ENCODE measurements around the gene RERG. TPM values are rescaled to one million over a fixed set of nuclear protein-coding genes. Genes with fewer than 3 reads are reported as not detected.
A peak's percentile ranks its signal among the peaks of the same experiment; 100 is the strongest.

Gene RERG
- total RNA-seq, 4 donors from 2014 or later, result 4.3 to 6.5 (median 5.8) TPM

DNA sequence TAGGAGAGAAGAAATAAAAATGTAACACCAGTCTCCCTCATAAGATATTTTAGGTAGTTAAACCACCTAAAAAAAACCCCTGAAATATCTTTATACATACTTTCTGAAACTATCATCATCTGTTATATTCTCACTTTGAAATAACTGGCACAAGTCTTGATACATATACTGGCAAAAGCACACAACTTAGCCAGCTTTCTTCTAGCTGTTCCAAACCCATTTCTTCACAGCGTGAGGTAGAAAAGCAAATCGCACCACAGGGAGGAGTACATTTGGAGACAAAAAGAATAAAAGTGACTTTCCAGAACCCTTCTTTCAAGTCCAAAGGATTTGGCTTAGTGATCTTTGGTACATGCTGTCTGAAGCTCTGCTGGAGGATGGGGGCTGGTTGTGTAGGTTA, 78.5 kb downstream of the RERG start:
- no peak for ATAC-seq
- no peaks in the 10 kb centered on the region for H3K9me3 ChIP-seq
- intact Hi-C loops (cut with DNase I; ENCODE audit: low total_unique reads), result no loop called here
- no peaks in the 10 kb centered on the region for H3K27me3 ChIP-seq
- H3K36me3 ChIP-seq, result no peaks in the 10 kb centered on the region
- no peak overlapping the region for H3K4me3 ChIP-seq
- no peaks in the 10 kb centered on the region for H3K4me1 ChIP-seq
- no peak overlapping the region for H3K27ac ChIP-seq
- TF ChIP-seq, protein P1, sequence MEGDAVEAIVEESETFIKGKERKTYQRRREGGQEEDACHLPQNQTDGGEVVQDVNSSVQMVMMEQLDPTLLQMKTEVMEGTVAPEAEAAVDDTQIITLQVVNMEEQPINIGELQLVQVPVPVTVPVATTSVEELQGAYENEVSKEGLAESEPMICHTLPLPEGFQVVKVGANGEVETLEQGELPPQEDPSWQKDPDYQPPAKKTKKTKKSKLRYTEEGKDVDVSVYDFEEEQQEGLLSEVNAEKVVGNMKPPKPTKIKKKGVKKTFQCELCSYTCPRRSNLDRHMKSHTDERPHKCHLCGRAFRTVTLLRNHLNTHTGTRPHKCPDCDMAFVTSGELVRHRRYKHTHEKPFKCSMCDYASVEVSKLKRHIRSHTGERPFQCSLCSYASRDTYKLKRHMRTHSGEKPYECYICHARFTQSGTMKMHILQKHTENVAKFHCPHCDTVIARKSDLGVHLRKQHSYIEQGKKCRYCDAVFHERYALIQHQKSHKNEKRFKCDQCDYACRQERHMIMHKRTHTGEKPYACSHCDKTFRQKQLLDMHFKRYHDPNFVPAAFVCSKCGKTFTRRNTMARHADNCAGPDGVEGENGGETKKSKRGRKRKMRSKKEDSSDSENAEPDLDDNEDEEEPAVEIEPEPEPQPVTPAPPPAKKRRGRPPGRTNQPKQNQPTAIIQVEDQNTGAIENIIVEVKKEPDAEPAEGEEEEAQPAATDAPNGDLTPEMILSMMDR (IDR thresholded peaks at IDR 0.05 in 4 of 5, conservative IDR thresholded peaks at IDR 0.05 in 1 of 5), result no peak
- no peak for TF ChIP-seq POLR2A (IDR thresholded peaks at IDR 0.05)
- no peak for DNase-seq
- in situ Hi-C loops (cut with MboI; ENCODE audit: low sequenced_read_pairs in 4 of 4), result no loop called here

DNA sequence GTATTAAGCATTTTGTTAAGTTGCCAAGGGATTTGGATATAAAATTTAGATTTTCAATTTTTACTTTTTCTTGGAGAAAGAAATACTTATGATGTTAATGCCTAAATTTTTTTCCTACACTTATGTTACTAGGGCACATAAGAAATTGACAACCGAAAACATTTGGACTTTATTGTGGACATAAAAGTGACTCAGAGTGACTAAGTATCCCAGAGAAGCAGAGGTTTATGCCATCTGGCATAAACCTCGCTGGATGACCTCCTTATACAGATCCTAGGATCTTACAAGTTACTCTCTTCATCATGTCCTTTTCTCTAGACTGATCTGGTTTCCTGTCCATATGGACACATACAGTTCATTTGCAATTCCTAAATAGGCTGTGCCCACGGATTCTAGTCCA, 89.8 kb downstream of the RERG start:
- H3K4me1 ChIP-seq, result no peaks in the 10 kb centered on the region
- H3K9me3 ChIP-seq, result no peaks in the 10 kb centered on the region
- no peaks in the 10 kb centered on the region for H3K27me3 ChIP-seq
- in situ Hi-C loops (cut with MboI; ENCODE audit: low sequenced_read_pairs in 4 of 4) (no loop called here), intact Hi-C loops (cut with DNase I; ENCODE audit: low total_unique reads) (no loop called here)
- TF ChIP-seq, protein P1 (IDR thresholded peaks at IDR 0.05 in 4 of 5, conservative IDR thresholded peaks at IDR 0.05 in 1 of 5), result no peak
- no peak for TF ChIP-seq POLR2A (IDR thresholded peaks at IDR 0.05)
- no peaks in the 10 kb centered on the region for H3K36me3 ChIP-seq
- DNase-seq, result no peak
- peak; percentile 69 to 80 for ATAC-seq
- H3K4me3 ChIP-seq, result no peak overlapping the region
- H3K27ac ChIP-seq, result no peak overlapping the region

DNA sequence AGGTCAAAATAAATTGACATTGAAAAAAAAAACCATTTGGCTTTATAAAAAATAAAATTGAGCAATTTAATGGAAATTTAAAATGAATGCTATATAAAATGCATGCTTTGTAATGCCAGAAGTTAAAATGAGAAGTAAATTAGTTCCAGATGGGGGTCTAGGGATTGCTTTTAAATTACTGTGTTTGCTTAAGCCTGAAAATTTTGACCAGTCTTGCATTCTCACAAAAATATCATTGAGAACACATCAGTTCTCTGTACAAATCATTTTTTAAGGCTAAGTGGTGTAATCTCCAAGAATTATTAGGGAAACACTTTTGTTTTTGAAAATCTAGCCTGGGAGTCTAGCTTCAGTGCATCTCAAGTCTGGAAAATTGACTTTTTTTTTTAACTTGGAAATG, 90.7 kb downstream of the RERG start:
- DNase-seq (no peak), ATAC-seq (no peak)
- H3K9me3 ChIP-seq, result no peaks in the 10 kb centered on the region
- H3K27ac ChIP-seq, result no peak overlapping the region
- H3K27me3 ChIP-seq, result no peaks in the 10 kb centered on the region
- no peaks in the 10 kb centered on the region for H3K36me3 ChIP-seq
- H3K4me3 ChIP-seq, result no peak overlapping the region
- intact Hi-C loops (cut with DNase I; ENCODE audit: low total_unique reads), result no loop called here
- in situ Hi-C loops (cut with MboI; ENCODE audit: low sequenced_read_pairs in 4 of 4), result no loop called here
- no peak for TF ChIP-seq POLR2A (IDR thresholded peaks at IDR 0.05)
- TF ChIP-seq, protein P1 (IDR thresholded peaks at IDR 0.05 in 4 of 5, conservative IDR thresholded peaks at IDR 0.05 in 1 of 5), result no peak
- H3K4me1 ChIP-seq, result no peaks in the 10 kb centered on the region

DNA sequence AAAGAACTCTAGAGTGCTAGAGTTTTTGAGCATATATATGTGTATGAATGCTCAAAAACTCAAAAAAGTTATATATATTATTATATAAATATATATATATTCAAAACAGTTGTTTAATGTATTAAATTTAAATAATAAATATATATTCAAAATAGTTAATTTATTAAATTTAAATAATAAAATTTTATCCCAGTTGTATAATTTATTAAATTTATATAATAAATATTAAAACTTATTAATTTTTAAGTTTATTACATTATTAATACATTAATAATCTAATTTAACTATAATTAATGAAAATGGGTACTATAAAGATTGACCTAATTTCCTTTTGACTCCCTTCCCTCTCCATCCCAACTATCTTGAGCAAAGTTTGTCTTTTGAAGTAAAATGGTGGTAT, 97.8 kb downstream of the RERG start:
- intact Hi-C loops (cut with DNase I; ENCODE audit: low total_unique reads), result loop anchor here (10.0 kb wide), 1 partner anchor 119 kb away; no protein-coding TSS in a partner anchor
- in situ Hi-C loops (cut with MboI; ENCODE audit: low sequenced_read_pairs in 4 of 4), result no loop called here

More for the DNA sequence above, 97.8 kb downstream of the RERG start:
- peaks cover 0 to 3% of the 10 kb centered on the region in 2 donors for H3K4me1 ChIP-seq
- no peak overlapping the region for H3K27ac ChIP-seq
- TF ChIP-seq POLR2A (IDR thresholded peaks at IDR 0.05), result no peak
- TF ChIP-seq, protein P1 (IDR thresholded peaks at IDR 0.05 in 4 of 5, conservative IDR thresholded peaks at IDR 0.05 in 1 of 5), result no peak
- H3K9me3 ChIP-seq, result no peaks in the 10 kb centered on the region
- ATAC-seq, result no peak
- H3K36me3 ChIP-seq, result no peaks in the 10 kb centered on the region
- no peaks in the 10 kb centered on the region for H3K27me3 ChIP-seq
- DNase-seq, result no peak
- H3K4me3 ChIP-seq, result no peak overlapping the region

Data from gastrocnemius medialis (tissue), 4 donors.